GM12892 (cell line): ENCODE results near the gene SIX5.

Experiments used
- DNase-seq: peaks from one replicate; pipeline ENCODE4 v3.0.0; 2011; ENCODE audit not compliant: insufficient read length
- FAIRE-seq: peaks from 2 replicates; lab custom pipeline; 2011; peaks lifted over from hg19 to GRCh38; lab: Jason Lieb, UNC
- POLR2A ChIP-seq: IDR thresholded peaks from 2 replicates; pipeline ENCODE4 v1.6.1; 2011; ENCODE audit warnings: low read depth, low read length, control low read depth
- POLR2AphosphoS5 ChIP-seq: IDR thresholded peaks from 2 replicates; pipeline ENCODE4 v1.6.1; 2011; ENCODE audit warnings: low read depth, low read length, control low read depth
- TAF1 ChIP-seq: IDR thresholded peaks from 2 replicates; pipeline ENCODE4 v1.6.1; 2011; ENCODE audit warnings: low read depth, mild to moderate bottlenecking, control low read depth, low read length, borderline replicate concordance

Gene SIX5

DNA sequence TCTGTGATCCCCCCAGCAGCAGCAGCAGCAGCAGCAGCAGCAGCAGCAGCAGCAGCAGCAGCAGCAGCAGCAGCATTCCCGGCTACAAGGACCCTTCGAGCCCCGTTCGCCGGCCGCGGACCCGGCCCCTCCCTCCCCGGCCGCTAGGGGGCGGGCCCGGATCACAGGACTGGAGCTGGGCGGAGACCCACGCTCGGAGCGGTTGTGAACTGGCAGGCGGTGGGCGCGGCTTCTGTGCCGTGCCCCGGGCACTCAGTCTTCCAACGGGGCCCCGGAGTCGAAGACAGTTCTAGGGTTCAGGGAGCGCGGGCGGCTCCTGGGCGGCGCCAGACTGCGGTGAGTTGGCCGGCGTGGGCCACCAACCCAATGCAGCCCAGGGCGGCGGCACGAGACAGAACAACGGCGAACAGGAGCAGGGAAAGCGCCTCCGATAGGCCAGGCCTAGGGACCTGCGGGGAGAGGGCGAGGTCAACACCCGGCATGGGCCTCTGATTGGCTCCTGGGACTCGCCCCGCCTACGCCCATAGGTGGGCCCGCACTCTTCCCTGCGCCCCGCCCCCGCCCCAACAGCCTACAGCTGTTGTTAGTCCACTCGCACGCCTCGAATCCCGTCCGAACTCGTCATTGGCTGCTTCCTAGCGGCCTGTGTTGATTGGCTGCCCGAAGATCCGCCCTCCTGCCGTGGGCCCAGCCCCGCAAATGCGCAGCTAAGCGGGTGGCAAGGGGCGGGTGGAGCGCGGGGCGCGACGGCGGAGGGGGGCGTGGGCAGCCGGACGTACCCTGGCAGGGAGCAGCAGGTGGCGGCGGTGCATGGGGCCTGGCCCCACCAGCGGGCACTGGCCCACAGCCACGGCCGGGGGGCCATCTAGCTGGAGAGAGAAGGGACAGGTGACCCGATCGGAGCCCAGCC, 1.4 kb upstream of the SIX5 start:
- DNase-seq (peak; percentile 95), FAIRE-seq (peak; percentile 99)
- no peak for TF ChIP-seq POLR2A

GRCh38 chr19:45769821-45770191, 754 bp upstream of the SIX5 start:
- FAIRE-seq, result peak; percentile 38

DNA sequence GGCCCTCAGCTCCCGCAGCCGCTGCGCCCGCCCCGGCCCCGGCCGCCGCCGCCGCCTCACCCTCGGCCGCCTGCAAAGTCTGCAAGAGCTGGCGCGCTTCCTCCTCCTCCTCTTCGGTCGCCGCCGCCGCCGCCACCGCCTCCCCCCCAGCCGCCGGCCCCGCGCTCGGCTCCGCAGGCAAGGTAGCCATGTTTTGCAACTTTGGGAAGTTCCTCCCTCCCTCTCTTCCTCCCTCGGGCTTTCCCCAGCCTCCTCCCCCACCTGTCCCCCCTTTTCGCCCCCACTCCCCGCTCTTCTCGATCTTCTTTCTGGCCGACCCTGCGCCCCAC, 433 bp downstream of the SIX5 start:
- TF ChIP-seq POLR2A, result 0 out of 2 replicates have a peak, but pooled peaks have one; percentile 4
- TF ChIP-seq POLR2AphosphoS5, result no peak
- DNase-seq (no peak), FAIRE-seq (peak; percentile 50)

More at GRCh38 chr19:45769821-45770191, 754 bp upstream of the SIX5 start:
- no peak for DNase-seq
- TF ChIP-seq POLR2AphosphoS5 (no peak), TAF1 (no peak), POLR2A (no peak)

- TF ChIP-seq TAF1 (no peak), POLR2AphosphoS5 (no peak), POLR2A (peak; percentile 36; the same call in 1 of the 2 replicates)
- DNase-seq (peak; percentile 64), FAIRE-seq (peak; percentile 86)
Measured at GRCh38 chr19:45767881-45768654, 984 bp downstream of the SIX5 start.

- TF ChIP-seq POLR2A, result no peak
- no peak for TF ChIP-seq POLR2AphosphoS5
- no peak for TF ChIP-seq TAF1
- FAIRE-seq (no peak), DNase-seq (no peak)
Measured at GRCh38 chr19:45767410-45767880, 1.6 kb downstream of the SIX5 start.

DNA sequence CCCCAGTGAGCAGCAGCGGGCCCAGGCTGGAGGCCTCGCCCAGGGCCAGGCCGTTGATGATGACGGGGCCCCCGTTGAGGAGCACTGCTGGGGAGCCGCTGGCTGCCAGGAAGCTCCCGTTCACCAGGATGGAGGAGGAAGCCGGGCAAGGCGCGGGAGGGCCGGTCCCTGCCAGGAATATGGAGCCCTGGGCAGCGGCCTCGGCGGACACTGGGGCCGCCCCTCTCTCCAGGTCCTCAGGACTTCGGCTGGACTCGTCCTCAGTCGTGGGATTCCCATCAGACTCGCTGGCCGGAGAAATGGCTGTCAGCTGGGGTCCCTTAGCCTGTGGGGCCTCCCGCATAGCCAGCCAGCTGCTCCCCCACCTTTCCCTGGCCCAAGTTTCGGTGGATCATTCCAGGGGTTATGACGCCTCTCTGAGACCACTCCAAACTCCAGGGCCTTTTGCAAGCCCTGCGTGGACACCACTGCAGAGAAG, 2.1 kb downstream of the SIX5 start:
- TF ChIP-seq TAF1, result no peak
- no peak for TF ChIP-seq POLR2AphosphoS5
- TF ChIP-seq POLR2A, result no peak
- DNase-seq (no peak), FAIRE-seq (no peak)

DNA sequence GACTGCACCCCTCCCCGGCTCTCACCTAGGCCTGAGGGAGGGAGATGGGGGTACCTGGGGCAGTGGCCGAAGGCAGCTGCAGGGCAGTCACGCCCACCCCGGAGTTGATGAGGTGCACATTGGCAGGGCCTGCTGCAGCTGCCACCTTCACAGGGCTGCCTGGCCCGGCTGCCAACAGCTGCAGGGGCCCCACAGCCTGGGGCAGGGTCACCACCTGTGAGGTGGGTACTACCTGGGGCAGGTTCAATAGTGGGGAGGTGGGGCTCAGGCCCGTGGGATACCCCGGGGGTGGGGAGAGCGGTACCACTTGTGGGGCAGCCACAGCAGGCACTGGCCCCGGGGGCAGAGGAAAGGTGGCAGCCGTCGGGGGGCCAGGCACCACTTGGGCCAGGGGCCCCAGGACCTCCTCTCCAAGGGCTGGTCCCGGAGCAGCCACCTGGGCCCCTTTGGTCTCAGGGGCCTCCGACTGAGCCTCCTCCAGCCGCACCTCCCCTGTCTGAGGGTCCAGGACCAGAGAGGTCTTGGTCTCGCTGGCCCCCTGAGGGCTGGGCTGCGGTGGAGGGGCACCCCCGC, 2.7 kb downstream of the SIX5 start:
- FAIRE-seq, result no peak
- no peak for DNase-seq
- no peak for TF ChIP-seq POLR2A
- TF ChIP-seq POLR2AphosphoS5, result no peak

DNA sequence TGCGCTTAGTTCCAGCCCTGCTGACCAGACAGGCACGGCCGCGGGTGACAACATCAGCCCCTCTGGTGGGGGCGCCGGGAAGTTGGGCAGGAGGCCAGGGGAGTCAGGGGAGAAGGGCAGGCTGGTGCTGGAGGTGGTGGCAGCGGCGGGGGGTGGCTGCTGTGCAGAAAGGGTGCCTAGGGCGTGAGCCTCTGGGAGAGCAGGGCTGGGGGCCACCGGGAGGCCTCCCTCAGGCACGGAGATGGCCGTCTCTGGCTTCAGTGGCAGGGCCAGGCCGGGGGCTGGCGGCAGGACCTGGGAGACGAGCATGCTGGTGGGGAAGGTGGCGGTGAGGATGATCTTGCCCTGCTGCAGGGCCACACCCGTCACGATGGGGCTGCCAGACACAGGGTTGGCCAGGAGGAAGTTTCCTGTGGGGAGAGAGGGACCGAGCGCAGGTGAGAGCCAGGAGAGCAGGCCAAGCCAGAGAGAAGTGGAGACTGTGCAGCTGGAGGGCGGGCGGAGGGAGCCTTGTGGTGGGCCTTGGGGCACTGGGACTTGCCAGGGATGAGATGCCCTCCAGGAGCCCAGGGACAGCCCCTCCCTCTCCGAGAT, 3.3 kb downstream of the SIX5 start:
- no peak for TF ChIP-seq TAF1
- TF ChIP-seq POLR2AphosphoS5, result no peak
- no peak for TF ChIP-seq POLR2A
- no peak for FAIRE-seq
- no peak for DNase-seq

DNA sequence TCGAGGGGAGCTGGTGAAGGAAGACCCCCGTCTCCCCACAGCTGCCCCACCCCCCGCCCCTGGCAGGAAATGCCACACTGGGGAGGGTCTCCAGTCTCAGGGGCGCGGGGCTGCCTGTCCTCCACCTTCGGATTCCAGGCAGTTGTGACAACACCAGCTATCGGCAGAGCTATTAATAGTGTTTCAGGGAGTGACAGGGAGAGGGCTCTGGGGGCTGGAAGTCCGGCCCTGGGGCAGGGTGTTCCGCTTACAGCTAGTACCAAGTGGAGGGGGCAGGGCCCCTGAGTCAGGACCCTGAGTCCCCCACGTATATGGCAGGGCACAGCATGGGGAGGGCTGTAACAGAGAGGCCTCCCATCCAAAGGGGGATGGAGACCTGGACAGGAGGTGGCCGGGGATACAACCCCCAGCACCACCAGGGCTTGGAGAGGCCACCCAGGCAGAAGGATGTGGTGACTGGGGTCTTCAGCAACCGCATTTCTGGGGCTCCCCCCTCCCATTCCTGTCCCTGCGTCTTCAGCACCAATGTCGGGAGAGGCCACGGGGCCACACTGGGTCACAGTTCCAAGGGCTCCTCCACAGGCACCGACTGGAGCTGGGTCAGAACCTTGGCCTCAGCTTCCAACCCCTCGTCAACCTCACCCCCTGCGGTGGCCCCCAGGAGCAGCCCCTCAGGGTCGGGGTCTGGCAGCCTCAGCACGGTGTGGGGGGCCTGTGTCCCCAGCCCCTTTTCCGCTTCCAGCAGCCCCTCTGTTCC, 3.9 kb downstream of the SIX5 start:
- no peak for FAIRE-seq
- no peak for DNase-seq
- TF ChIP-seq TAF1 (no peak), POLR2A (no peak), POLR2AphosphoS5 (no peak)

GRCh38 chr19:45764475-45764874, 4.6 kb downstream of the SIX5 start:
- DNase-seq, result no peak
- TF ChIP-seq POLR2A (no peak), POLR2AphosphoS5 (no peak), TAF1 (no peak)
- no peak for FAIRE-seq
